SW 1271 (cell line): ENCODE results near the gene CD226.
"Not testable (repeated sequence)": the region's sequence is repeated elsewhere in the genome, so short reads cannot be mapped to it uniquely, and the experiment has no call there.

Experiments
- DNase-seq, 2 experiments: peaks; one replicate each; lab custom pipeline; 2025; lab: John Stamatoyannopoulos, UW

The CD226 gene

GRCh38 chr18:69908838-69909237, 38.8 kb downstream of the CD226 start:
- no peak for DNase-seq

GRCh38 chr18:69906765-69907164, 40.9 kb downstream of the CD226 start:
- DNase-seq, result no peak

DNA sequence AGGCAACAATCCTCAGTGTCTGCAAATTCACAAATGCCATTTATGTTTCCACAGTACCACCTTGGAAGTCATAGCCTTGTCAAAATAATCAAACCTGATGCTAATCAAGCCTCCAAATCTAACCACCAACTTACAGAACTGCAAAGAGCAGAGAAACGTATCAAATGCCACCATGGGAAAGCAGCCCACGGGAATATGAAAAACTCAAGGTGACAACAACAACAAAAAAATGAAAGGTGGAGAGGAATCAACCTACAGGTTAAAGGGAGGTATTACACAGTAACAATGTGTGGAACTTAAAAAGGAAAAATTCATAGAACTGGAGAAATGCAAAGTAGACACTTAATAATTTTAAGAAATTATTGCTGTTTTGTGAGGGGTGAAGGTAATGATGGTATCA, 46.7 kb downstream of the CD226 start:
- DNase-seq, result no peak

- DNase-seq, result not testable (repeated sequence)
These were observed 48.3 kb downstream of the CD226 start for GRCh38 chr18:69899154-69899923.

DNA sequence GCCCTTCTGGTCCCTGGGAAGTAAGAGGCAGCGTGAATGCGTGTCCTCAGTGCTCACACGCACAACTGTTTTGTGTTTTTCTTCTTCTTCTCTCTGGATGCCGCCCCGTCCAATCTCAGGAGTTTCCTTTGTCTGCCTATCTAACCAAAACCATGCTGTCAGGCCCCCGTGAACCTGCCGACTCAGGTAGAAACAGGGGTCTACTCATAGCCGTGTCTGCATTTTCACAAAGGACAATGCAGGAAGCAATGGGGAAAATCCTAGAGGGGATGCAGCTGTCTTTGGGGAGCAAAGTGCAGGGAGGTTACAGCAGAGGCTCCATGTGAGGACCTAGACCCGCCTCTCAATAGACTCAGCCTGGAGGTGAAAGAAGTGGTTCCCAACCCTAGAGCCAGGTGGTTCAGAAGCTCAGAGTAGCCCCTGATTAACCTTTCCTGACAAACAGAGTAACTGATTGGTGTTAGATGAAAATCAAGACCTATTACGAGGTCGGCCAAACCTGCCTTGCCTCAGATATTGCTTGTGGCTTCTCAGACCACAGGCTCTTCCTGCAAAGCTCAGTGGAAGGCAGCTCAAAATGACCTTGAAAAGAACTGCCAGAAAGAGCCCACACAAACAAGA, 49.3 kb downstream of the CD226 start:
- no peak for DNase-seq

- DNase-seq, result no peak
These were observed 50.1 kb downstream of the CD226 start for GRCh38 chr18:69897397-69898108.

GRCh38 chr18:69895066-69896047, 52.3 kb downstream of the CD226 start:
- no peak for DNase-seq

DNA sequence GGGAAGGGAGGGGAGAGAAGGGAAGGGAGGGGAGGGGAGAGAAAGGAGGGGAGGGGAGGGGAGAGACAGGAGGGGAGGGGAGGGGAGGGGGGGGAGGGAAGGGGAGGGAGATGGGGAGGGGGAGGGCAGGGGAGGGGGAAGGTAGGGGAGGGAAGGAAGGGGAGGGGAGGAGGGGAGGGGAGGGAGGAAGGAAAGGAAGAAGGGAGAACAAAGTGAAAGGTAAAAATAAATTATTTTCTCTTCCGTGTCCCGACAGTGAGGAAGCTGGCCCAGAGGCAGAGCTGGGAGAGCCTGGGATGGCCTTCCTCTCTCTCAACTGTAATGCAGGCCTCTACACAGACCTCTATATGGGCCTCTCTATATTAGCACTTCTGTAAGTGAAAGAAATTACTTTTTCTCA, 53.2 kb downstream of the CD226 start:
- DNase-seq, result no peak

GRCh38 chr18:69890558-69890957, 57.1 kb downstream of the CD226 start:
- DNase-seq, result no peak

- no peak for DNase-seq
These were observed 58.7 kb downstream of the CD226 start for GRCh38 chr18:69889009-69889408.

- no peak for DNase-seq
These were observed 60.4 kb downstream of the CD226 start for GRCh38 chr18:69887256-69887655.

GRCh38 chr18:69885841-69886531, 61.7 kb downstream of the CD226 start:
- DNase-seq, result no peak

DNA sequence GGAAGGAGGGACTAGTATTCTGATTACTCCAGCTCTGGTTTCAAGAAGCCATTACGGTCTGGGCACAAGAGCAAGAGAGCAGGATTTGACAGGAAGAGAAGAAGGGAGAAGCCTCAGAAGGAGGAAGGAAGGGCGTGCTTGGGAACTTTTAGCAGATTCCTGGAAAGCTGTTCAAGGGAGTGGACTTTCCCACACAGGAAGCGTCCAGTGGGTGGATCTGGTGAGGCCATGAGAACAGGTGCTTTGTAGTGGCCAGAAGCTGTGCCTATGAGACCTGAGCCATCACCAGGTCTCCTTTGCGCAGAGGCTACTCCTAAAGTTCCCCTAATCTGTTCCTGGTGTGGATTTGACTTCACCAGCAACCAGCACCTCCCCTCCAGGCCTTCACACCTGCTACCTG, 62.3 kb downstream of the CD226 start:
- no peak for DNase-seq

GRCh38 chr18:69883781-69884180, 63.9 kb downstream of the CD226 start:
- DNase-seq, result no peak

DNA sequence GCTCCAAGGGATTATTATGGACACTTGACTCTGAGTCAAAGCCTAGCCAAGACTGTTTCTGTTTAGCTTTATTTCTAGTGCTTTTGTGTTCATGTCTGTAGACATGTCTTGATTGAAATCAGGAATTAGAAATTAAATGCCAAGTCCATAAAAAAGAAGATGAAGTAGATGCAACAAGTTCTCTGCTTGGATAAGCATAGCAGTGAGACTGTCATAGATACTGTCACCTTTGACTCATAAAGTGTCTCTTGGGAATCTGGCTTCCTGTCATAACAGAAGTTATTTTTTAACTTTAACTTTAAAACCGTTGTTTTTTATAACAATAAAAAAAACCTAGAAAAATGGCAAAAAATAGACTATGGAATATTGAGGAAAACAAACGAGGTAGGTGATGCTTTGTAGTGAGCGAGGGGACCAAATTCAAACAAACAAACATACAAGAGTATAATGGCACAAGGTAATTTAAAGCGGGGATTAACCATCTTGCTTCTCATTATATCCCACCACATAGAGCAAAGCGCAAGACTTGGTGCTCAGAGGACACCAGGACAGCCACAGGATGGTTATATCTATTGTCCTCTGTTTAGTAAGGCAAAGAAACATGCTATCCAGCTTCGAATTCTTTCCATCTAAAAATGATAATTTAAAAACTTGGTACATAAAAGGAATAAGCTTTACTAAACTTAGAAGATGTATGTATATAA, 64.6 kb downstream of the CD226 start:
- no peak for DNase-seq

GRCh38 chr18:69880083-69880482, 67.6 kb downstream of the CD226 start:
- no peak for DNase-seq

DNA sequence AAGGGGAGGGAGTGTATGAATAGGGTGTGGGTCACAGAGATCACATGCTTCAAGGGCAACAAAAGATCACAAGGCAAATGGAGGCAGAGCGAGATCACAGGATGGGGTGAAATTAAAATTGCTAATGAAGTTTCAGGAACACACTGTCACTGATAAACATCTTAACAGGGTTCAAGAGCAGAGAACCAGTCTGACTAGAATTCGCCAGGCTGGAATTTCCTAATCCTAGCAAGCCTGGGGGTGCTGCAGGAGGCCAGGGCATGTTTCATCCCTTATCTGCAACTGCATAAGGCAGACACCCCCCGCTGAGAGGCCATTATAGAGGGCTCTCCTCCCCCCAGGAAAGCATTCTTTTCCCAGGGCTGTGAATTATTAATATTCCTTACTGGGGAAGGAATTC, 68.6 kb downstream of the CD226 start:
- DNase-seq, result not testable (repeated sequence)

DNA sequence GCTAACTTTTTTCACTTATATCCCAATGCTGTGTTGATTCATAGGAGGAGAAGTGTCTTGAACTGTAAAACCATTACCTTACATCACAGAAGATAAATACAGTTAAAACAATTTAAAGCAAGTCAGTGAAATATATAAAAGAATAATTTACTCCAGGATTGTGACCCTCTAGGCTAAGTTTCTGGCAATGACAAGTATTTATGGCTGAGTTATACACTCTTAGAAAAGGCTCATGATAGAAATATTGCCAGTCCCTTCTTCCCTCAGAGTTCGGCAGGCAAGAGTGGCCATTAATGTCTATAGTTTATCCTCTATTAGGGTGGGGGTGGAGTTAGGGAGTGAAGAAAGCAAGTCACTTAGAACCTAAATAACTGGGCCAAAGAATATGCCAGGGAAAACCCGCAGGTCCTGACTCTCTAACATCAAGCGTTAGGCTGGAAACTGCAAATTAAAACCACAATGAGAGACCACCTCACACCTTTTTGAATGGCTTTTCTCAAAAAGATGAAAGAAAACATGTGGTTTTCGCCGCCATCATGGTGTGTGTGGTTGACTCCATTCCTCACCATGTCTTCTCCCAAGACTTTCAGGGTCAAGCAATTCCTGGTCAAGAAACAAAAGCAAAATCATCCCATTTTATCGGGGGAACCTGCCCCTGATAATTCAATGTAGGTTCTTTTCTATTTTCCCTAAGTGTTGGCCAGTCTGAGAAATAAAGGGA, 69.3 kb downstream of the CD226 start:
- no peak for DNase-seq

DNA sequence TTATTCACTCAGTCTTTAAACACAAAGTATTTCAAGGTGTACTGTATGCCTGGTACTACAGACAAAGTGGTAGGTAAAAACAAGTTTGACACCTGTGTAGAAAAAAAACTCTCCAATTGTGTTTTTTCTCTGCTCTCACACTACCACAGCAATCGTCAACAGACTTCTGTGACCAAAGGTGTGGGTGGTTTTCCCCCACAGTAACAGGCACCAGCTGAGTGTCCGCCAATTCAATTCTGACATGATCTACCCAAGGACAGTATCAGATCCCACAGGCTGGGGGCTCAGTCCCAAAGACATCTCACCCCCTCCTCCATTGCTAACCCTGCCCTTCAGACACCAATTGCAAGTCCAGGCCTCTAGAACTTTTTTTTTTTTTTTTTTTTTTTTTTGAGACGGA, 71.2 kb downstream of the CD226 start:
- DNase-seq, result no peak

GRCh38 chr18:69874058-69874457, 73.6 kb downstream of the CD226 start:
- no peak for DNase-seq
